Limb (tissue), 2 donors: ENCODE data around the gene PATJ.
"Not testable (repeated sequence)": the region's sequence is repeated elsewhere in the genome, so short reads cannot be mapped to it uniquely, and the experiment has no call there.

Experiments
- DNase-seq, 2 donors: peaks; one replicate each; pipeline ENCODE4 v3.0.0-alpha.2; 2016; ENCODE audit errors: extremely low spot score in 2 of 2

PATJ gene

DNA sequence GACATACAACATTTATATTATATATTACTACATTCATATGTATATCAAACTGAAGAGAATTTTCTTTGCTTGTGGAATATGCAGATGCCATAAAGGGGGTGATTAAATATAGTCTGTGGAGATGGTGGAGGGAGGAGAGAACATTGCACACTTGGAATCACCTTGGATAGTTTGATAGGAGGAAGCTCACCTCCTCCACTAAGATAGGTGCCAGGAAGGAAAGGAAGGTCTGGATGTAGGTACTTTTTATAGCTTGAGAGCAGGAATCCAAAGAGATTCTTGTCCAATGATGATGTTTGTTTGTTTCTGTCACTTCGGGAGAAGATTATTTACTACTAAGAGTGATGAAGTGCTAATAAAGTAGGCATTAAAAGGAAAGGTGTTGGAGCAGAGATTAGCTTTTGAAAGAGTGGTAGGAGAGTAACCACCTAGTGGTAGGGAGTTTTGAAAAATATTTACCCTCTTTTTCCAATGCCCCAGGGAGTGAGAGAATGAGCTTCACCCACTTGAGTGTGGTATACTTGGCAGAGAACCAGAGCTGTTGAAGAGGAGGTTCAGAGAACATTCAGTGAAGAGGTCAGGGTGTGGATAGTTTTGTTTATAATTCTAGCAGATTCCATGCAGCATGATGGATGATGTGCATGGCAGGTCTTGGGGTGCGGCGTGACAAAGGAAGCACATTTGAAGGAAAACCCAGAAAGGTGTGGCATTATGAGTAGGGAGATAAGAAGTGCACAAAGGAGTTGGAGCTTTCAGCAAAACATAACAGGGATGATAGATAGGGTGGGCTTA is 145.0 kb downstream of the PATJ start:
- no peak for DNase-seq

GRCh38 chr1:61887931-61888564 is 145.8 kb downstream of the PATJ start:
- no peak for DNase-seq

- no peak for DNase-seq
Measured at GRCh38 chr1:61888808-61889207, 146.5 kb downstream of the PATJ start.

DNA sequence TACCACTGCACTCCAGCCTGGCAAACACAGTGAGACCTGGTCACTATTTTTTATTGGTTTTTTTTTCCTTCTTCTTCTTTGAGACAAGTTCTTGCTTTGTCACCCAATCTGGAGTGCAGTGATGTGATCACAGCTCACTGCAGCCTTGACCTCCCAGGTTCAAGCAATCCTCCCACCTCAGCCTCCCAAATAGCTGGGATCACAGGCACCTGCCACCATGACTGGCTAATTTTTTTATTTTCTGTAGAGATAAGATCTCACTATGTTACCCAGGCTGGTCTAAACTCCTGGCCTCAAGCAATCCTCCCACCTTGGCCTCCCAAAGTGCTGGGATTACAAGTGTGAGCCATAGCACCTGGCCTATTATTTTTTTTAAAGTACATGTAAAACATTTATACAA is 148.2 kb downstream of the PATJ start:
- DNase-seq = not testable (repeated sequence)

GRCh38 chr1:61892977-61893376 is 150.7 kb downstream of the PATJ start:
- DNase-seq = no peak

DNA sequence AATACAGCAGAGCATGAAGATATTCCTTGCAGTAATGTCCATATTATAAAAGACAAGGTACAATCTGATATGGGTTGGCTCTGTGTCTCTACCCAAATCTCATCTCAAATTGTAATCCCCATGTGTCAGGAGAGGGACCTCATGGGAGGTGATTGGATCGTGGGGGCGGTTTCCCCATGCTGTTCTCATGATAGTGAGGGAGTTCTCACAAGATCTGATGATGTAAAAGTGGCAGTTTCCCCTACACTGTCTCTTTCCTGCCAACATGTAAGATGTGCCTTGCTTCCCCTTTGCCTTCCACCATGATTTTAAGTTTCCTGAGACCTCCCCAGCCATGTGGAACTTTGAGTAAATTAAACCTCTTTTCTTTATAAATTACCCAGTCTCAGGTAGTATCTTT is 152.0 kb downstream of the PATJ start:
- DNase-seq = not testable (repeated sequence)

GRCh38 chr1:61895175-61895574 is 152.9 kb downstream of the PATJ start:
- DNase-seq = no peak

DNA sequence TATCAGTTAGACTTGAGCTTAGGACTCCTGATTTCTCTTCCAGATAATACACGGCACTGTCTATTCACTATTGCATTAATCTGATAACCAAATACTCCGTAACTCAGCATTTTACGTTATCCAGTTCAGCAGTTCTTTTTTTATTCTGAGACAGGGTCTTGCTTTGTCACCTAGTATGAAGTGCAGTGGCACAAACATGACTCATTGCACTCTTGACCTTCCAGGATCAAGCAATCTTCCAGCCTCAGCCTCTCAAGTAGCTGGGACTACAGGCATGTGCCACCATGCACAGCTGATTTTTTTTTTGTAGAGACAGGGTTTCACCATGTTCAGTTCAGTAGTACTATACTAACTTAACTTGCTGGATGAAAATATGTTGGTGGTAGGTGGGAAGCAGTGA is 156.4 kb downstream of the PATJ start:
- no peak for DNase-seq

- DNase-seq = no peak
Measured at GRCh38 chr1:61904354-61904753, 162.1 kb downstream of the PATJ start.

GRCh38 chr1:61907102-61907501 is 164.8 kb downstream of the PATJ start:
- no peak for DNase-seq

- no peak for DNase-seq
Measured at GRCh38 chr1:61910035-61910434, 167.8 kb downstream of the PATJ start.

DNA sequence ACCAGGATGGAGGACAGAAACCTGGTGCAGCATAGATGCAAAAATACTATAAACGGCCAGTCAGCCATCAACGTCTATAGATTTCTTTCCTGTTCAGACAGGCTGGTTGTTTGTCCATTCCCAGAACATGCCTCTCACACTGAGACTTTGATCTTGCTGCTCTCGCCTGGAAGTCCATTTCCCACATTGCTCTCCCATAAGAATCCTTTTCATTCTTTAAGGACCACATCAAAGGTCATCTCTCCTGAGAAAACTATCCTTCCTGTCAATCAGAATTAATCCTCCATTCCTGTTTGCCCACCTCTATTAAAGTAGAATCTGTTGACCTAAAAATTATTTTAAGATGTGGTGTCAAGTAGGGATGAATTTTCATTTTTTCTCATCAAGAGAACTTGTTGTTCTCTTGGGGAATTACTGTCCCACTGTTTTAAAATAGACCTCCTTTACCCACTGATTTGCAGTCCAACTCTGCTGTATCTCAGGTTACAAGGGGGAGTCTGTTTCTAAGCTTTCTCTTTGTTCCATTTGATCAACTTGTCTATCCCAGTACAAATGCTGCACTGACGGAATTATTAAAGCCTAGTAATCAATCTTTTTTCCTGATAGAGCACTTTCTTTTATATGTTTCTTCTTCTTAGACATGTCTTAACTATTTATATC is 172.7 kb downstream of the PATJ start:
- DNase-seq = no peak

DNA sequence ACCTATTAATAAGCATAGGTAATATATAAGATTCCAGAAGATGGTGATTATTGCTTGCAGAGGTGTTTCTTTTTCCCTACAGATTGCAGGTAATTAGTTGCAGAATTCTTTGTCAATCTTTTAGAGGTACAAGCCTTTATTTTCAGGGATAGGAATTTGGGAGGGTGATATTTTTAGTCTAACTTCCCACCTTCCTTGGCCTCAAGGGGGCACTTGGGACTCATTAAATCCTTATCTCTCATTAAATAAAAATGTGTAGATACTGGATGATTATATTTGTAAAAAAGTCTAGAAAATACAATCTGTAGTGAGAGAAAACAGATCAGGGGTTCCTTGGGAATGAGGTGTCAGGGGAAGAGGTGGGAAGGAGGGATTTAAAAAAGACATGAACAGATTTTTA is 179.2 kb downstream of the PATJ start:
- no peak for DNase-seq

- DNase-seq = no peak
Measured at GRCh38 chr1:61922950-61923480, 180.7 kb downstream of the PATJ start.

DNA sequence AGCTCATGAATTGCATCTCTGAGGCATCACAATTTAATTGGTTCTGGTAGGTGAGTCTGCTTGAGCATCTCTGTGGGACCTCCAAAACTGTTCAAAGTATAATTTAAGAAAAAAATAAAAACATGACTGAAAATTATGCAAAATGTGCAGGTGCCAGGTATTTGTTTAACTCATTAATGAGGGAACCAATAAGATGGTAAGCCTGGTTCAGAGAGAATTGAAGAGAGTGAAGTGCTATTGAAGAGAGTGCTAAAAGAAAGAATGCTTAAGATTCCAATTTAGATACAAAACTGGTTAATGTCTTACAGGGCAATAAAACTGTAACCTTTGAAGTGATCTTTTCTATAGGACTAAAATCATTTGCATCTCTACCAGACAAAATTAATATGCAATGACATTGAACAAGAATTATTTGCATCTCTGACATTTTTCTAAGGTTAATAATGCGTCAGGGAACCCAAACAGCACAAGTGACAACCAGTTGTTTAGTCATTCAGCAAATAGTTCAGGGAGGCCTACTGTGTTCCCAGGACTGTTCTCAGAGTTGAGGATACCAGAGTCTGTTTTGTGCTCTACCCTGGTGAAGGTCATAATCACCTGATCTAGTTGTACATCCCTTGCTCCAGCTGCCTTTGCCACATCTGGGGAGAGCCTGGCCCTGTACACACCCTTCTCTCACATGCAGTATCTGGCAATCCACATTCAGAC is 183.5 kb downstream of the PATJ start:
- DNase-seq = no peak

- no peak for DNase-seq
Measured at GRCh38 chr1:61926597-61926996, 184.3 kb downstream of the PATJ start.

- no peak for DNase-seq
Measured at GRCh38 chr1:61930116-61930645, 187.9 kb downstream of the PATJ start.

DNA sequence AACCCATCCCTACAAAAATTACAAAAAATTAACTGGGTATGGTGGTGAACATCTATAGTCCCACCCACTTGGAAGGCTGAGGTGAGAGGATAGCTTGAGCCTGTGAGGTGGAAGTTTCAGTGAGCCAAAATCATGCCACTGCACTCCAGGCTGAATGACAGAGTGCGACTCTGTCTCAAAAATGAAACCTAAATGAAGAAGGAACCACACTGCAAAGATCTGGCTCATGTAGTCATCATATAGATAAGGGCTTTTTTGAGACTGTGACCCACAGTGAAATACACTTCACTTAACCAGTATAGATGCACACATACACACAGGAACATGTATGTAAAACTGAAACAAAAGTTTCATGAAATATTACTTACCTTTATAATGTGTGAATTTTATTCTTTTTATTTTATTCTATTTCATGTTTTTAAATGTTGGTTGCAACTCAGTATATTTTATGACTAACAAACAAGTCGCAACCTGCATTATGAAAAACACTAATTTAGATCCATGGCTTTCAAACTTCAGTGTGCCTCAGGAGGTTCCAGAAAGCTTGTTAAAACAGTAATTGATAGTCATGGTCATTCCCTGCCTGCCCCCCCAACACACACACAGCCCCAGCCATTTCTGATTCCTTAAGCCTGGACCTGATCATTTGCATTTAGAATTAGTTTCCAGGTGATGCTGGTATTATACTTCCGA is 189.5 kb downstream of the PATJ start:
- DNase-seq = no peak

GRCh38 chr1:61935516-61935915 is 193.2 kb downstream of the PATJ start:
- DNase-seq = no peak

GRCh38 chr1:61936839-61937238 is 194.6 kb downstream of the PATJ start:
- DNase-seq = no peak

- no peak for DNase-seq
Measured at GRCh38 chr1:61941794-61942193, 199.5 kb downstream of the PATJ start.
